B cell (primary cell): ENCODE measurements around the gene FAR2. TPM values are rescaled to one million over a fixed set of nuclear protein-coding genes. Genes with fewer than 3 reads are reported as not detected.
"Not testable (repeated sequence)": the region's sequence is repeated elsewhere in the genome, so short reads cannot be mapped to it uniquely, and the experiment has no call there.

Source experiments
- ATAC-seq: fragments of 200-7000 bp; cut with Tn5 transposase; one replicate; pipeline ENCODE4 v1.10.0; 2021; ENCODE audit warnings: low read depth, mild to moderate bottlenecking, moderate number of reproducible peaks, moderate library complexity
- CTCF ChIA-PET: fragments of 350-600 bp; sonication (Branson Sonifier 250); formaldehyde crosslinking; loops from one replicate; lab custom pipeline; 2021; ENCODE audit warnings: antibody characterized with exemption, inconsistent platforms; lab: Charles Lee
- POLR2A ChIA-PET: fragments of 350-600 bp; sonication (Branson Sonifier 250); formaldehyde crosslinking; loops from one replicate; lab custom pipeline; 2021; ENCODE audit warnings: antibody characterized with exemption; lab: Charles Lee
- DNase-seq: peaks from one replicate; pipeline ENCODE4 v3.0.0; 2013
- H2AFZ ChIP-seq: 2 replicates; pipeline ENCODE4 v1.6.1; 2012; ENCODE audit warnings: mild to moderate bottlenecking, low read depth, low read length; ENCODE audit not compliant: insufficient read depth, poor library complexity, severe bottlenecking
- H3K27ac ChIP-seq, 2 donors: 1 replicate in 1 of 2; 2 replicates in 1 of 2; pipeline ENCODE4 v1.5.1; 2012 to 2013; ENCODE audit warnings: low read length in 2 of 2, mild to moderate bottlenecking in 2 of 2, moderate library complexity in 1 of 2
- H3K27me3 ChIP-seq, 4 experiments: fragments of 200-600 bp in 1 of 4; sonication (generic) in 1 of 4; replicated peaks in 1 of 4; 1 replicate in 2 of 4; 2 replicates in 2 of 4; pipeline versions ENCODE4 v1.6.1 to v1.7.0; 2013 to 2016; ENCODE audit warnings: low read length in 3 of 4, mild to moderate bottlenecking in 2 of 4, mixed read lengths in 1 of 4, moderate library complexity in 1 of 4; ENCODE audit not compliant: insufficient read depth in 4 of 4, control insufficient read depth in 3 of 4; ENCODE audit errors: control extremely low read depth in 1 of 4
- H3K36me3 ChIP-seq, 2 experiments: replicated peaks in 1 of 2; 1 replicate in 1 of 2; 2 replicates in 1 of 2; pipeline versions ENCODE4 v1.6.1 to v1.7.1; 2013; ENCODE audit warnings: low read length in 1 of 2; ENCODE audit not compliant: insufficient read depth in 2 of 2, control insufficient read depth in 1 of 2; ENCODE audit errors: control extremely low read depth in 1 of 2, extremely low read depth in 1 of 2
- H3K4me1 ChIP-seq, 2 donors: fragments of 200-600 bp in 1 of 2; sonication (generic) in 1 of 2; 1 replicate in 1 of 2; 2 replicates in 1 of 2; pipeline versions ENCODE4 v1.5.1 to v1.6.1; 2013 to 2017; ENCODE audit warnings: low read length in 2 of 2; ENCODE audit not compliant: control insufficient read depth in 2 of 2, insufficient read depth in 2 of 2
- H3K4me2 ChIP-seq: replicated peaks from 2 replicates; pipeline ENCODE3; 2012; ENCODE audit warnings: mild to moderate bottlenecking, low read depth, low read length; ENCODE audit not compliant: poor library complexity, severe bottlenecking
- H3K4me3 ChIP-seq, 5 experiments: fragments of 200-600 bp in 1 of 5; sonication (generic) in 1 of 5; 1 replicate in 3 of 5; 2 replicates in 2 of 5; pipeline versions ENCODE4 v1.5.1 to v1.7.0; 2011 to 2016; ENCODE audit warnings: low read length in 4 of 5, mild to moderate bottlenecking in 4 of 5, low read depth in 2 of 5, control low read depth in 1 of 5, moderate library complexity in 1 of 5; ENCODE audit not compliant: insufficient read depth in 1 of 5; ENCODE audit errors: control extremely low read depth in 1 of 5, extremely low read depth in 1 of 5
- H3K79me2 ChIP-seq: fragments of 200-600 bp; sonication (generic); one replicate; pipeline ENCODE4 v1.6.0; 2016; ENCODE audit warnings: low read length; ENCODE audit not compliant: control insufficient read depth, insufficient read depth
- H3K9ac ChIP-seq: fragments of 200-600 bp; sonication (generic); 2 replicates; pipeline ENCODE4 v1.6.1; 2017; ENCODE audit warnings: mild to moderate bottlenecking, low read length, moderate library complexity
- H3K9me3 ChIP-seq, 3 donors: one replicate each; pipeline versions ENCODE4 v1.6.1 to v1.7.1; 2013; ENCODE audit warnings: low read length in 2 of 3; ENCODE audit not compliant: control insufficient read depth in 2 of 3, insufficient read depth in 1 of 3; ENCODE audit errors: control extremely low read depth in 1 of 3
- H4K20me1 ChIP-seq: 2 replicates; pipeline ENCODE4 v1.6.0; 2012; ENCODE audit warnings: mild to moderate bottlenecking, low read length; ENCODE audit not compliant: insufficient read depth, control insufficient read depth, poor library complexity, severe bottlenecking
- H3K27ac Mint-ChIP-seq: one replicate; pipeline ENCODE4 v1.8.0; 2021; ENCODE audit warnings: mixed read lengths
- H3K27me3 Mint-ChIP-seq: one replicate; pipeline ENCODE4 v1.8.0; 2021; ENCODE audit warnings: mixed read lengths
- H3K4me1 Mint-ChIP-seq: one replicate; pipeline ENCODE4 v1.8.0; 2021; ENCODE audit warnings: mixed read lengths
- H3K4me3 Mint-ChIP-seq: one replicate; pipeline ENCODE4 v1.8.0; 2021; ENCODE audit warnings: mixed read lengths
- H3K9me3 Mint-ChIP-seq: one replicate; pipeline ENCODE4 v1.8.0; 2022; ENCODE audit warnings: mixed read lengths; ENCODE audit not compliant: insufficient read depth
- EZH2 ChIP-seq: IDR thresholded peaks from 2 replicates; pipeline ENCODE4 v1.6.1; 2012; ENCODE audit warnings: borderline replicate concordance, low read depth, mild to moderate bottlenecking, moderate library complexity, low read length; ENCODE audit not compliant: insufficient read depth, poor library complexity, severe bottlenecking
- WGBS: methylation state at CpG from one replicate; pipeline ENCODE4 v1.1.5; 2013; ENCODE audit warnings: missing lambda C conversion rate; ENCODE audit not compliant: insufficient coverage; 5-methylcytosine and 5-hydroxymethylcytosine counted together
- intact Hi-C: fragments of 100-400 bp; cut with micrococcal nuclease; formaldehyde crosslinking; loops from one replicate; pipeline ENCODE4 v1.10.0; 2022
- polyA plus RNA-seq: library from polyadenylated mRNA; depleted of rRNA; stranded (reverse); fragments of >200 nt; gene quantifications from 2 replicates; pipeline ENCODE4 v1.2.3, GENCODE V29; 2012
- total RNA-seq, 2 donors: library from RNA; stranded (reverse); fragments of 120-200 nt in 1 of 2; gene quantifications; 1 replicate in 1 of 2; 2 replicates in 1 of 2; pipeline versions ENCODE4 v1.2.3 to v1.2.4, GENCODE V29; 2013 to 2022
- TF ChIP-seq, protein P1 (sequence below): fragments of 200-600 bp; IDR thresholded peaks from one replicate; pipeline ENCODE4 v1.8.0; 2022; ENCODE audit warnings: antibody characterized with exemption, mild to moderate bottlenecking

Gene FAR2
- total and polyA plus RNA-seq, 2 donors (not counting 1 experiment from before 2014, with no cell fraction given): 0.39 TPM; not detected in 1

DNA sequence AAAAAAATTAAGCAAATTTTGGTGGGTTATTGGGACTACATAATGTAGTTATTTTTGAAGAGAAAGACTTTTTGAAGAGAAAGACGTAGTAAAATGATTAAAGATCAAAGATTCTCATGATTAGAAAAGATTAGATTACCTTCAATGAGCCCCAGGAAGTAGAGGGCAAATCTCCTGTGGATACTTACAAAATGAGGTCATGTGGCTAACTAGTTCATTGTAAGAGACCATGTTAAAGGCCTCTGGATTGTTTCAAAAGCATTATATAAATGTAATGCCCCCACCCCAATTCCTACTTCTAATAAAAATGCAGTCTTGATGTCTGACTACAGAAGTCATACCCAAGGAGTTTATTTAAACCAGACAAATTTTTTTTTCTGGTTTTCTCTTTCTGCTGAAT, 138.5 kb downstream of the FAR2 start:
- POLR2A ChIA-PET: no interaction called here
- ATAC-seq (no peak), DNase-seq (no peak)
- no peak overlapping the region for H3K4me3 Mint-ChIP-seq
- Histone ChIP-seq H3K9me3 (peaks cover 0 to 2% (median 0%) of the 10 kb centered on the region in 3 donors), H2AFZ (no peak overlapping the region), H3K4me3 (no peak overlapping the region), H3K79me2 (no peaks in the 10 kb centered on the region), H3K27me3 (no peaks in the 10 kb centered on the region), H3K27ac (no peak overlapping the region), H3K4me1 (no peaks in the 10 kb centered on the region), H4K20me1 (no peaks in the 10 kb centered on the region), H3K4me2 (no peak overlapping the region), H3K9ac (no peak overlapping the region), H3K36me3 (no peaks in the 10 kb centered on the region)
- H3K9me3 Mint-ChIP-seq: peaks cover 3% of the 10 kb centered on the region
- intact Hi-C loops: no loop called here
- H3K27me3 Mint-ChIP-seq: no peaks in the 10 kb centered on the region
- CTCF ChIA-PET: no interaction called here
- no CpG with 5 or more reads among the region's 1 CpG for WGBS
- H3K4me1 Mint-ChIP-seq: no peaks in the 10 kb centered on the region
- H3K27ac Mint-ChIP-seq: no peak overlapping the region
- TF ChIP-seq, protein P1, sequence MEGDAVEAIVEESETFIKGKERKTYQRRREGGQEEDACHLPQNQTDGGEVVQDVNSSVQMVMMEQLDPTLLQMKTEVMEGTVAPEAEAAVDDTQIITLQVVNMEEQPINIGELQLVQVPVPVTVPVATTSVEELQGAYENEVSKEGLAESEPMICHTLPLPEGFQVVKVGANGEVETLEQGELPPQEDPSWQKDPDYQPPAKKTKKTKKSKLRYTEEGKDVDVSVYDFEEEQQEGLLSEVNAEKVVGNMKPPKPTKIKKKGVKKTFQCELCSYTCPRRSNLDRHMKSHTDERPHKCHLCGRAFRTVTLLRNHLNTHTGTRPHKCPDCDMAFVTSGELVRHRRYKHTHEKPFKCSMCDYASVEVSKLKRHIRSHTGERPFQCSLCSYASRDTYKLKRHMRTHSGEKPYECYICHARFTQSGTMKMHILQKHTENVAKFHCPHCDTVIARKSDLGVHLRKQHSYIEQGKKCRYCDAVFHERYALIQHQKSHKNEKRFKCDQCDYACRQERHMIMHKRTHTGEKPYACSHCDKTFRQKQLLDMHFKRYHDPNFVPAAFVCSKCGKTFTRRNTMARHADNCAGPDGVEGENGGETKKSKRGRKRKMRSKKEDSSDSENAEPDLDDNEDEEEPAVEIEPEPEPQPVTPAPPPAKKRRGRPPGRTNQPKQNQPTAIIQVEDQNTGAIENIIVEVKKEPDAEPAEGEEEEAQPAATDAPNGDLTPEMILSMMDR: no peak
- no peak for TF ChIP-seq EZH2

- no peak for TF ChIP-seq EZH2
- TF ChIP-seq, protein P1: no peak
- intact Hi-C loops: no loop called here
- Histone ChIP-seq H3K27me3 (no peaks in the 10 kb centered on the region), H3K4me3 (no peak overlapping the region), H2AFZ (no peak overlapping the region), H3K4me1 (no peaks in the 10 kb centered on the region), H3K4me2 (no peak overlapping the region), H3K27ac (no peak overlapping the region), H3K9me3 (peaks cover 0 to 2% (median 0%) of the 10 kb centered on the region in 3 donors), H3K79me2 (no peaks in the 10 kb centered on the region), H3K36me3 (no peaks in the 10 kb centered on the region), H4K20me1 (no peaks in the 10 kb centered on the region), H3K9ac (no peak overlapping the region)
- H3K4me1 Mint-ChIP-seq: no peaks in the 10 kb centered on the region
- H3K27ac Mint-ChIP-seq: no peak overlapping the region
- ChIA-PET POLR2A (no interaction called here), CTCF (no interaction called here)
- DNase-seq (no peak), ATAC-seq (no peak)
- peaks cover 3% of the 10 kb centered on the region for H3K9me3 Mint-ChIP-seq
- no peak overlapping the region for H3K4me3 Mint-ChIP-seq
- no peaks in the 10 kb centered on the region for H3K27me3 Mint-ChIP-seq
Measured at GRCh38 chr12:29288031-29288430, 139.0 kb downstream of the FAR2 start.

GRCh38 chr12:29290475-29290874, 141.4 kb downstream of the FAR2 start:
- intact Hi-C loops, H4K20me1 ChIP-seq, H3K4me3 Mint-ChIP-seq, POLR2A ChIA-PET, H3K27ac Mint-ChIP-seq, DNase-seq, H2AFZ ChIP-seq, H3K27me3 Mint-ChIP-seq, H3K9ac ChIP-seq, ATAC-seq, H3K36me3 ChIP-seq, H3K4me2 ChIP-seq, H3K4me1 ChIP-seq, H3K9me3 ChIP-seq, CTCF ChIA-PET, H3K27ac ChIP-seq, H3K27me3 ChIP-seq, H3K4me3 ChIP-seq, H3K79me2 ChIP-seq, H3K9me3 Mint-ChIP-seq, H3K4me1 Mint-ChIP-seq: not testable (repeated sequence)
